Left colon (tissue), 2 donors: Measurements from ENCODE around the gene IQSEC1. TPM values are rescaled to one million over a fixed set of nuclear protein-coding genes. Genes with fewer than 3 reads are reported as not detected.
A peak's percentile ranks its signal among the peaks of the same experiment; 100 is the strongest.

ENCODE experiments used
- ATAC-seq: fragments of 200-7000 bp; cut with Tn5 transposase; one replicate; pipeline ENCODE4 v1.9.1; 2020; ENCODE audit warnings: mild to moderate bottlenecking, moderate library complexity
- DNase-seq, 2 donors: peaks; one replicate each; pipeline ENCODE4 v3.0.0-alpha.2; 2020
- intact Hi-C, 2 donors: fragments of 100-400 bp; cut with DNase I in 1 of 2; cut with micrococcal nuclease in 1 of 2; formaldehyde crosslinking; loops; one replicate each; pipeline versions ENCODE4 v1.11.2 to v1.14.0; 2022; cut with DNase I, micrococcal nuclease
- total RNA-seq, 2 donors: library from RNA; stranded (reverse); fragmentation: NEBNext Ultra II Directional; extraction: Animal tissue kit (Norgen Biotek cat#: 25700); gene quantifications; one replicate each; pipeline ENCODE4 v1.2.1, GENCODE V29; 2021
- donor health status: DM: no; HTN: no; CAD: no.
- donor health status: DM: yes; HTN: yes; CAD: no.

Gene IQSEC1
- total RNA-seq, 2 donors from 2014 or later = 17.2 to 23.6 TPM

DNA sequence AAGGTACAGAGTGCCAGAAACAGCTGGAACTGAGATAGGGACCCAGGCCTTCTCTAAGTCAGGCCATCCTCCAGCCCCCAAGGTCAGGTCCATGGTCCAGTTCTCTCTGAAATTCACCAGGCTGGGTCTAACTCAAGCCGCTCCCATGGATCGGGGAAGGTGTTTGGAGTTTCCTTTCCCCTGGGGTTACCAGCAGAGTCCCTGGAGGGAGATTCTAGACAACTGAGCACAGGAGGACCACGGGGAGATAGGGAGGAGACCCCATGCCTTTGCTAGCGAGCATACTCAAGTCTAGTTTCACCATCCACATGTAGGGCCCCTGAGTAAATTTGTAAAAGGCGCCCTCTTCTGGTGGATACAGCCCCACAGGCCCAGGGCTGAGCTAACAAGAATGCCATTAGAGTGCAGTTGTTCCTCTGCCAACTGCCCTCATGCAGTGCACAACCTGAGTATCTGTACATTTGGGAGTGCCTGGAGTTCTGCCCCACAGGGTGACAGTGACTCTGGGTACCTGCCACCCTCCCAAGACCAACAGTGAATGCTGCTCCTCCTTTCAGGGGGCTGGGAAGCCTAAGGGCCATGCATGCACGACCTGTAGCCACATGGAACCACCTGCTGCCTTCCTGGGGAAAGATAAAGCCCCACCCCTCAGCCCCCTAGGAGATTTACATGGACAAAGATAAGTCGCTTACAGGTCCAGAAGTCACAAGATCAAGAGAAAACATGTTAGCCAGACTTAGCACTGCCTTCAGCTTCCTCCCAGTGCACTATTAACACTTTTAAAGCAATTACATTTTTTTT, 89.0 kb downstream of the IQSEC1 start:
- intact Hi-C loops = loop anchor here in 1 of 2 donors (10.0 kb wide), 1 partner anchor 89 kb away; no protein-coding TSS in a partner anchor

DNA sequence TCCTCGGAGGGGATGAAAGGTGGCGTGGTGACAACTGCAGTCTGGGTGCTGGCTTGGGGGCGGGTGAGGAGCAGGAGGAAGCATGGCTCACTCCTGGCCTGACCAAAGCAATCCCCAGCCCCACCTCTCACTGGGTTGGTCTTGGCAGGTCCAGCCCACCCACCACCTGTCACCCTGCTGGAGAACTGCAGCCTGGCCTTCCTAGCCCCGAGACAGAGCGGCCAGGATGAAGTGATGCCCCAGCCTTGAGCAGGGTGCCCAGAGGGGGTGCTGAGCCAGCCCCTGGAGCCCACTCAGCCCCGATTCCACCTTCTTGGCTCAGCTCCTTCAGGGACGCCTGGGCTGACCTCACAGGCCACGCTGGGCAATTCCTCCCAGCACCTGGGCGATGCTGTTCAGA, 89.9 kb downstream of the IQSEC1 start:
- intact Hi-C loops = loop anchor here in 1 of 2 donors (10.0 kb wide), 1 partner anchor 89 kb away; no protein-coding TSS in a partner anchor
- ATAC-seq (no peak), DNase-seq (no peak)

More for the DNA sequence above, 89.0 kb downstream of the IQSEC1 start:
- ATAC-seq (peak; percentile 93), DNase-seq (peak; percentile 54 to 70)

DNA sequence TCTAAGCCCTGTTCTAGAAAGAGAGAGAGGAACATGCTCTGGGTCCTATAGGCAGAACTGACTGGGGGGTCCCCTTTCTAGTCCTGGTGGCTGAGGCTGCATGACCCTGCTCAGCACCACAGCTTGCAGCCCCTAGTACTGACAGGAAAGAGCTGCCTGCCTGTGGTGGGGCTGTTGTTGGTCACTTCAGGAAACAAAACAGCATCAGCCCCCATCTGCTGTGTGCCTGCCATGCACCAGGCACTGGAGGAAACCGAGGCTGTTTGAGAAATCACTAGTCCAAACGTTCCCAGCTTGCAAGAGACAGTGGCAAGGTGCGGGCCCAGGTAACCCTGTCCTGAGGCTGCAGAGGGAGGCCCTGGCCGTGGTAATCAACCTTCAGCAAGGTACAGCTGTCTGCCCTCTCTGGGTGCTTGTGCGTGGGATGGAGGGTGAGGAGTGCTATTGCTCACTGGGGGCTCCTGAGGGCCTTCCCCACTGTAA, 90.6 kb downstream of the IQSEC1 start:
- intact Hi-C loops = loop anchor here in 1 of 2 donors (10.0 kb wide), 1 partner anchor 88 kb away; no protein-coding TSS in a partner anchor
- DNase-seq (no peak), ATAC-seq (no peak)

DNA sequence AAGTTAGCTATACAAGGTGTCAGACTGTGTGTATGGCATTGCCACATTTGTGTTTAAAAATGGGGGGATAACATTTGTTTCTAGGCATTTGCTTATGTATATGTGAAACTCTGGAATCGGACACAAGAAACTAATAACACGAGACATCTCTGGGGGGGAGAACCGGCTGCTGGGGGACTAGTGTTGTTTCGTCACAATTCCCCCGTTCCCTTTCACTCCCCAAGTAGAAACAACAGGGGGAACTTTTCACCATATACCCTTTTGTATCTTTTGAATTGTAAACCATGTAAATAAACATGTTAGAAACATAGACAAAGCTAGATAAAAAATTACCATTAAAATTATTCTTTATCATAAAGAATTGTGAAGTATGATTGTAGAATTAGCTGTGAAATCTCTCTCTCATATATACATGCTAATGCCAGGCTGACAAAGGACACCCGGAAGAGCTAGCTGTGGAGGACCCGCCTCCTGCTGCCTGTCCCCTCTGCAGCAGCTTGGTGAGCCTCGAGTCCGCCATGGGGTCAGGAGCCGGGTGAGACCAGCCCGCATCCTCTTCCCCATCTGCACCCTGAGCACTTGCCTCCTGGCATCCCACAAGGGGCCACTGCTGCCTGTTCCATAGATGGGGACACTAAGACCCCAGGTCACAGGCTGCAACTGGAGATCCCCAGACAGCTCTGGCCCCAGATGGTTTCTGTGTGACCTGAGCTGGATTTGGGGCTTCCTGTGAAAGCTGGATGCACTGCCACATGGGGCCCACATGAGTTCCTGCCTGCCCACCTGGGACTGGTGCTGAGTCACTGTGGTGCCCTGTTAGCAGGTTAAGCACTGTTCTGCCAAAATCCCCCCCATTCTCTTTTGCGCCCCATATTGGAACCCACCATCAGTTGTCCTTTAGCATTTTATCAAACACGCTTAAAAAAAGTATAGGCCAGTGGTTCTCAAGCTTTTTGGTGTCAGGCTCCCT, 91.6 kb downstream of the IQSEC1 start:
- ATAC-seq (no peak), DNase-seq (no peak)
- intact Hi-C loops = loop anchor here in 1 of 2 donors (10.0 kb wide), 1 partner anchor 87 kb away; no protein-coding TSS in a partner anchor

DNA sequence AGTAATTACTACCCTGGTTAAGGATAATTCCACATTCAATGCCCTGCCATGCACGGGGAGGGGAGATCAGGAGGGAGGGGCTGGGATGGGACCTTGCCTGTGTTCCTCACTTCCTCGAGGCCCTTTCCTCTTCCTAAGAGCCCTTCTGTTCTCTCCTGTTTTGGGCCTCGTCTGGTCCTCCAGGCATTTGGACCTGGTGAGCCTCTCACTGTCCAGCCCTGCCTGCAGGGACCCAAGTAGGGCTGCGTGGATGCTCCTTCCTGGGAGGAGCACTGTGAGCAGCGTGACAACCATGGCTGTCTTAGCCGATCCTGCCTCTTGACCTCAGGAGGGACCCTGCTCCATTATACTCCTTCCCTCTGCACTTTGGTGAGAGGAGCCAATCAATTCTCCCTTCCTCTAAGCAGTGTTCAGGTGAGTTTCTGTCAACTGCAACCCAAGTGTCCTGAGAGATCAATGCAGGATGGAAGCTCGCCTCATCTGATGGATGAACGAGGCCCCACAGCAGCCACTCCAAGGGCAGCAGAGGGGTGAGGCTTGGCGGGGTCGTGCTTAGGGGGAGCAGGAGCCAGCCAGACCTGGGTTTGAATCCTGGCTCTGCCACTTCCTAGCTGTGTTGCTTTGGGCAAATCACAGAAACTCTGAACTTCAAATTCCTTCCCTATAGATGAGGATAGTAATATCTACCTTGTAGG, 92.5 kb downstream of the IQSEC1 start:
- DNase-seq = no peak
- intact Hi-C loops = loop anchor here in 1 of 2 donors (10.0 kb wide), 1 partner anchor 86 kb away; no protein-coding TSS in a partner anchor
- ATAC-seq = no peak

DNA sequence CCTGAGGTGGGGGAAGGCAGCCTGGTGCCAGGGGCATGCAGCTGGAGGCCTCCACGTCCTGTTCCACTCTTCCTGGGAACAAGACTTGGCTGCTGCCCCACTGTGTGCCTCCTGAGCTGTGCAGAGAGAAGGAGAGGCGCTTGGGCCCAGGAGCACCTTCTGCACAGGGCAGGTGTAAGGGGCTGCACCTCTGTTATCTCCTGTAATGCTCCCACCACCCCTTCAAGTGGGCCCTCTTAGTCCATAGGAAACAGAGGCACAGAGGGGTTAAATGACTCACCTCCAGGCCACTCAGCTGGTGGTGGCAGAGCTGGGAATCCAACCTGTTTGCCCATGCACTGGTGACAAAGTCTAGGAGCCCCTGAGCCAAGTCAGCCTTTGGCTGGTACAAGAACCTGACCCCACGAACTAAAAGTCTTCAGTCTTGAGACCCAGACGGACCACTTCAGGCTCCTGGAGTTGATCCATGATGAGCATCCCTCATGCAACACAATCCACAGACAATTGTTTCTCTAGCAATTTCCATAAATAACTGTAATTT, 93.2 kb downstream of the IQSEC1 start:
- intact Hi-C loops = loop anchor here in 1 of 2 donors (10.0 kb wide), 1 partner anchor 85 kb away; no protein-coding TSS in a partner anchor
- DNase-seq = no peak
- ATAC-seq = no peak

DNA sequence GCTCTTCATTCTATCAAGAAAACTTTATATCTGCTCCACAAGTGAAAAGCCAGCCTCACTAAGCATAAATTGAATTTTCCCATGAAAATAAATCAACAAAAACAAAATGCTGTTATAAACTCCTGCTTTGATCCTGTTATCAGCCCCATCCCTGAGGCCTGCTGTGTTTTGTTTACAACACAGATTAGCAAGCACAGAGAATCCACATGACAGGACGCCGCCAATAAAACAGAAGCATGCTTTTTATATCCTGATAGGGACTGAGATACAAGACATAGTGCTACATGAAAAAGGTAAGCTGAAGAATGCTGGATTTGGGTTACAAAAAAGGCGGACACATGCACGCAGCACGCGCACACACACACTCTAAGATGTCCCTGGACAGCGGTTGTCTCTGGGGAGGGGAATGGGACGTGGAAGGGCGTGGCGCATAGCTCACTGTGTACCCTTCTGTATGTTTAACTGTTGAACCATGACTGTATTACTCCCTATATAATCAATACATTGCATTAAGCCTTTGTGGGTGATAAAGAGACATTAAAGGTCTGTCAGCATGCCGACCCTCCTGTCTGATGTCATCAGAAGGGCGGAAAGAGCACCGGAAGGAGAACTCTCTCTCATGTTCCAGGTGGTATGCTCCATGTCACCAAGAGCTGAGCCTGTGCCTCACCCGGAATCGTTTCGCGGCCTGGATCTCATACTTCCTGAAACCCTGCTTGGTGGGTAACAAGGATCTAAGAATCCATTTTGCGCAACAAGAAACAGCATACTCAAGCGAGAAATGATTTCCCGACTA, 93.9 kb downstream of the IQSEC1 start:
- ATAC-seq = peak; percentile 48
- intact Hi-C loops = no loop called here
- DNase-seq = no peak

- intact Hi-C loops = no loop called here
- no peak for DNase-seq
- no peak for ATAC-seq
These were observed 94.5 kb downstream of the IQSEC1 start for GRCh38 chr3:12978682-12979081.

DNA sequence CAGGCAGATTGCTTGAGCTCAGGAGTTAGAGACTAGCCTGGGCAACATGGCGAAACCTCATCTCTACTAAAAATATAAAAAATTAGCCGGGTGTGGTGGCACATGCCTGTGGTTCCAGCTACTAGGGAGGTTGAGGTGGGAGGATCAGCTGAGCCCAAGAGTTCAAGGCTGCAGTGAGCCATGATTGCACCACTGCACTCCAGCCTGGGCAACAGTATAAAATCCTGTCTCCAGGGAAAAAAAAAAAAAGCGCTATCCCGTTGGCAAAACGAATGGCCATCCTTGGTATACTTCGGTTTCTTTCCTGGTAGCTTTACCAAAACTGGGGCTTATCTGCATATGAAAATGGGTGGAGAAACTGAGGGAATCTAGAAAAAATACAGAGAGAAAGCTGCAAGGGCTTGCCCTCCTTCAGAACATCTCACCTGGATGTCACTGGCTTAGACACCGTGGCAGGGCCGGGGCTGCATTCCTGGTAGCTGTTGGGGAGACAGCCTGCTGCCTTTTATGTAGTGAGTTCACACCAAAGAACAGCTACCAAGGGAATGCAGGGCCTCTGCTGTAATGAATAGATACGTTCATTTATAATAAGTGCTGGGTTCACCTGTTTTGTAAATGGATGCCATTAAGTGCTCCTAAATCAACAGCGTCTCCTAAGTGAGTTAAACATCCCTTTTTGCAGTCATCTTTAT, 96.0 kb downstream of the IQSEC1 start:
- intact Hi-C loops = no loop called here

DNA sequence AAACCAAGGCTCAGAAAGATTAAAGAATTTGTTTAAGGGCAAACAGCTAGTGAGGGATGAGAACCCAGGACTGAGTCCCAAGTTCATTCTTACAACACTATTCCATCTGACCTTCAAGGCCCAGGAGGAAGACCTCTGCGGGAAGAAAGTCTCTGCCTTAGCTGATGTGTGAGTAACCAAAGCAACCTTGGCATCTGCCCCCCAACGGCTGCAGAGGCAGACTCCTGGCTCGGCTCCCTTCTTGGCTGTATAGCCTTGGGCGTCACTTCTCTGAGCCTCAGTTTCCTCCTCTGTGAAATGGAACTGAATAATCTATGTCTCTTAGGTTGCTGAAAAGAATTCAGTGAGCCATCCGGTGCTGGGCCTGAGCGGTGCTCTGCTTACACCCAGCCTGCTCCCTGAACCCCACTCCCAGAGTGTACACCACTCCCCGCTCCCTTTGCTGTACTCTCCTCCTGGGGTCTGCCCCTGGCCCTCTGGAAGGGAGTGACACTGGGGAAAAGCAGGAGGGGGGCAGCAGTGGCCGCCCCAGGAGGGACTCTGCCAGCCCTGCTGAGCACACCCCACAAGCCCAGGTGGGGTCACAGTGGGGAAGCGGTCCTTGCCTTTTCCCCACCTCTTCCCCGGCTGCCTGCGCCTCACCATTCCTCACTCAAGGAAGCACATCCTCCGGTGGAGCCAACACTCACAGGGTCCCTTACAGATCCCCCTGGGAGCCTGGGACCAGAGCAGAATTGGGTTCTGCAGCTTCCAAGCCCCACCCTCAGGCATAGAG, 97.3 kb downstream of the IQSEC1 start:
- no peak for ATAC-seq
- DNase-seq = no peak
- intact Hi-C loops = no loop called here

More for the DNA sequence above, 96.0 kb downstream of the IQSEC1 start:
- ATAC-seq (no peak), DNase-seq (no peak)

DNA sequence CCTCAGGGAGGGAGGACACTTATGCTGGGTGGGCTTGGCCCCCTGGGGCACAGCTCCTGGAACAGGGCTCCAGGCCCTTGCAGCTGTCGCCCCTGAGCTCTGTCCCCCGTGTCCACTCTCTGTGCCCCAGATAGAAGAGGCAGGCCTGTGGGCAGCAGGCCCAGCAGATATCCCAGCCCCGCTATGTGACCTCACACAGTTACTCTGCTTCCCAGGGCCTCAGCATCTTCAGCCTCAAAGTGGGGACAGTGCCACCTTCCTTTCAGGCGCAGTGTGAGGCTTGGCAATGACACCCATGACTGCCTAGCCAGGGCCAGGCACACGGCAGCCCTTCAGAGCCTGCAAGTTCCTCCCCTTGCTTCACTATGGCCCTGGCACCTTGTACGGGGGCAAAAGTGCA, 98.4 kb downstream of the IQSEC1 start:
- no peak for DNase-seq
- intact Hi-C loops = no loop called here
- ATAC-seq = no peak

DNA sequence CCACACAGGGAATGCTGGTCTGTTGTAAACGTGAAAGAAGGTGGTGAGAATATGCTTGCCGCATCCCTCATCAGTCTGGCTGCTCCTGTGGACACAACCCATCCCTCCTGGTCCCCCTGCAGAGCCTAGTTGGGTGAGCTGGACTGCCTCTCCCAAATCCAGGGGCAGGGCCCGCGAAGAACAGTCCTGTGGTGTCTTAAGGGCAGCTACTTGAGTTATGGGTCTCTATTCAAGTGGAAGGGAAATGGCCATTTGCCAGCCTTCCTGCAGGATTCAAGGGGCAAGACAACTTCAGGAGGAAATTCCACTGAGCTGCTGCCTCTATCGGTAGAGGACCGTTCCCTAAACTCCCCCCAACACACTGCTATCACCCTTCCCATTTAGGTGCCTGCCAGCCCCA, 98.9 kb downstream of the IQSEC1 start:
- intact Hi-C loops = no loop called here
- no peak for DNase-seq
- no peak for ATAC-seq

DNA sequence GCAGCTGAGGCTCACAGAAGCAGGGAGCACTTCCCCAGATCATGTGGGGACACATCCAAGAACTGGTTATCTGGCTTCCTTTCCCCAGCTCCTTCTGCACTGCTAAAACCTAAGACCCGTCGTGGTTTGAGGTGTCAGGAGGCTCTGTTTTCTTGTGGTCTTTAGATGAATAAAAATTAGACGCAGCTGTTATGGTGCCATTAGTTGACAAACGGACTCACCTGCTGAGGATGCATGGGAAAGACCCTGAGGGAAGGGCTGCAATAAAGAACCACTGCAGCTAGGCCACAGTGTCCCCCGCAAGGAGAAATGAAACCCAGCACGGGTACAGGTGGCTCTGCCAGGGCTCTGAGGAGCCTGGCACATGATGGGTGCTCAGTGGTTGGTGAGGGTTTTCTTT, 99.4 kb downstream of the IQSEC1 start:
- no peak for DNase-seq
- ATAC-seq = no peak
- intact Hi-C loops = no loop called here

GRCh38 chr3:12972781-12973702, 100.2 kb downstream of the IQSEC1 start:
- no peak for ATAC-seq
- no peak for DNase-seq
- intact Hi-C loops = no loop called here

- ATAC-seq = no peak
- intact Hi-C loops = no loop called here
- DNase-seq = no peak
These were observed 101.2 kb downstream of the IQSEC1 start for GRCh38 chr3:12972043-12972442.
